Endothelial cell (in vitro differentiated cells): ENCODE results near the gene NACA2. TPM values are rescaled to one million over a fixed set of nuclear protein-coding genes. Genes with fewer than 3 reads are reported as not detected.

Experiments used
- DNase-seq: peaks from one replicate; pipeline ENCODE4 v3.0.0; 2021; ENCODE audit warnings: low spot score
- H3K27ac Mint-ChIP-seq: one replicate; pipeline ENCODE4 v1.8.0; 2021; ENCODE audit warnings: mixed read lengths, inconsistent platforms; ENCODE audit not compliant: unreplicated experiment
- H3K27me3 Mint-ChIP-seq: one replicate; pipeline ENCODE4 v1.8.0; 2021; ENCODE audit warnings: mild to moderate bottlenecking, moderate library complexity, mixed read lengths, inconsistent platforms; ENCODE audit not compliant: unreplicated experiment
- H3K36me3 Mint-ChIP-seq: one replicate; pipeline ENCODE4 v1.8.0; 2021; ENCODE audit warnings: mild to moderate bottlenecking, low read depth, mixed read lengths, inconsistent platforms; ENCODE audit not compliant: unreplicated experiment
- H3K4me1 Mint-ChIP-seq: one replicate; pipeline ENCODE4 v1.8.0; 2021; ENCODE audit warnings: mild to moderate bottlenecking, mixed read lengths, inconsistent platforms; ENCODE audit not compliant: unreplicated experiment
- H3K4me3 Mint-ChIP-seq: one replicate; pipeline ENCODE4 v1.8.0; 2021; ENCODE audit warnings: mild to moderate bottlenecking, mixed read lengths, inconsistent platforms; ENCODE audit not compliant: unreplicated experiment
- H3K9me3 Mint-ChIP-seq: one replicate; pipeline ENCODE4 v1.8.0; 2021; ENCODE audit warnings: mixed read lengths, inconsistent platforms; ENCODE audit not compliant: unreplicated experiment
- CTCF ChIP-seq: fragments of 200-600 bp; sonication (generic); IDR thresholded peaks from one replicate; pipeline ENCODE4 v1.5.0; 2021; ENCODE audit warnings: antibody characterized with exemption; ENCODE audit not compliant: unreplicated experiment
- total RNA-seq: library from RNA; stranded (reverse); fragmentation: NEBNext Ultra II Directional; extraction: Animal tissue kit (Norgen Biotek cat#: 25700); gene quantifications from one replicate; pipeline ENCODE4 v1.2.1, GENCODE V29; 2021; ENCODE audit not compliant: unreplicated experiment

Gene NACA2
- total RNA-seq, 1 donor from 2014 or later, result not detected

- Mint-ChIP-seq H3K4me1 (no peaks in the 10 kb centered on the region), H3K4me3 (no peak overlapping the region), H3K36me3 (no peaks in the 10 kb centered on the region), H3K27ac (no peak overlapping the region), H3K27me3 (no peaks in the 10 kb centered on the region), H3K9me3 (no peaks in the 10 kb centered on the region)
- no peak for DNase-seq
- TF ChIP-seq CTCF, result no peak
Observed at GRCh38 chr17:61611323-61611722, 20.3 kb upstream of the NACA2 start.

GRCh38 chr17:61605692-61606091 lies 14.7 kb upstream of the NACA2 start:
- Mint-ChIP-seq H3K27me3 (no peaks in the 10 kb centered on the region), H3K27ac (no peak overlapping the region), H3K9me3 (no peaks in the 10 kb centered on the region), H3K4me3 (no peak overlapping the region), H3K4me1 (no peaks in the 10 kb centered on the region), H3K36me3 (no peaks in the 10 kb centered on the region)
- TF ChIP-seq CTCF, result no peak
- DNase-seq, result no peak

- no peak for TF ChIP-seq CTCF
- Mint-ChIP-seq H3K4me1 (no peaks in the 10 kb centered on the region), H3K9me3 (no peaks in the 10 kb centered on the region), H3K27ac (no peak overlapping the region), H3K36me3 (no peaks in the 10 kb centered on the region), H3K4me3 (no peak overlapping the region), H3K27me3 (no peaks in the 10 kb centered on the region)
- no peak for DNase-seq
Observed at GRCh38 chr17:61601297-61601696, 10.3 kb upstream of the NACA2 start.

GRCh38 chr17:61600621-61601020 lies 9.6 kb upstream of the NACA2 start:
- Mint-ChIP-seq H3K4me3 (no peak overlapping the region), H3K36me3 (no peaks in the 10 kb centered on the region), H3K27ac (no peak overlapping the region), H3K4me1 (no peaks in the 10 kb centered on the region), H3K9me3 (no peaks in the 10 kb centered on the region), H3K27me3 (no peaks in the 10 kb centered on the region)
- DNase-seq, result no peak
- TF ChIP-seq CTCF, result no peak

GRCh38 chr17:61599608-61600007 lies 8.6 kb upstream of the NACA2 start:
- no peak overlapping the region for H3K4me3 Mint-ChIP-seq
- no peaks in the 10 kb centered on the region for H3K9me3 Mint-ChIP-seq
- H3K27me3 Mint-ChIP-seq, result no peaks in the 10 kb centered on the region
- no peak for TF ChIP-seq CTCF
- H3K27ac Mint-ChIP-seq, result no peak overlapping the region
- H3K4me1 Mint-ChIP-seq, result no peaks in the 10 kb centered on the region
- no peaks in the 10 kb centered on the region for H3K36me3 Mint-ChIP-seq
- DNase-seq, result no peak
